Epithelial cell of esophagus (primary cell): ENCODE results near the gene MLX.
A peak's percentile ranks its signal among the peaks of the same experiment; 100 is the strongest.

Source experiments
- DNase-seq: peaks from one replicate; pipeline ENCODE4 v3.0.0; 2010; ENCODE audit warnings: low read depth
- H3K4me3 ChIP-seq: 2 replicates; pipeline ENCODE4 v1.5.1; 2011; ENCODE audit warnings: mild to moderate bottlenecking, low read length, control low read depth
- CTCF ChIP-seq: IDR thresholded peaks from 2 replicates; pipeline ENCODE4 v1.5.1; 2011; ENCODE audit warnings: low read depth, mild to moderate bottlenecking, low read length, control low read depth, inconsistent platforms; ENCODE audit not compliant: insufficient read depth; ENCODE audit errors: missing control alignments

Gene MLX

GRCh38 chr17:42521036-42521435 is 45.9 kb upstream of the MLX start:
- no peak for TF ChIP-seq CTCF
- H3K4me3 ChIP-seq: no peak overlapping the region
- no peak for DNase-seq

- DNase-seq: no peak
- H3K4me3 ChIP-seq: no peak overlapping the region
- no peak for TF ChIP-seq CTCF
Observed at GRCh38 chr17:42521666-42522262, 45.1 kb upstream of the MLX start.

GRCh38 chr17:42522263-42522790 is 44.6 kb upstream of the MLX start:
- no peak for DNase-seq
- H3K4me3 ChIP-seq: no peak overlapping the region
- no peak for TF ChIP-seq CTCF

GRCh38 chr17:42522798-42523278 is 44.1 kb upstream of the MLX start:
- no peak for TF ChIP-seq CTCF
- no peak for DNase-seq

GRCh38 chr17:42525221-42525620 is 41.7 kb upstream of the MLX start:
- H3K4me3 ChIP-seq: no peak overlapping the region
- no peak for TF ChIP-seq CTCF
- peak; percentile 83 for DNase-seq

More at GRCh38 chr17:42522798-42523278, 44.1 kb upstream of the MLX start:
- no peak overlapping the region for H3K4me3 ChIP-seq

- DNase-seq: no peak
- H3K4me3 ChIP-seq: no peak overlapping the region
- no peak for TF ChIP-seq CTCF
Observed at GRCh38 chr17:42526031-42526444, 40.9 kb upstream of the MLX start.

- no peak for DNase-seq
- no peak overlapping the region for H3K4me3 ChIP-seq
- TF ChIP-seq CTCF: no peak
Observed at GRCh38 chr17:42527932-42528331, 39.0 kb upstream of the MLX start.
